GM06990 (cell line): Measurements from ENCODE around the gene RXRA.

ENCODE experiments used
- DNase-seq: peaks from one replicate; pipeline ENCODE4 v3.0.0-alpha.2; 2011; ENCODE audit not compliant: insufficient read length; ENCODE audit errors: extremely low read depth
- H3K27me3 ChIP-seq: replicated peaks from 2 replicates; pipeline ENCODE4 v1.6.0; 2011; ENCODE audit warnings: low read length; ENCODE audit not compliant: control insufficient read depth, insufficient read depth
- H3K36me3 ChIP-seq: 2 replicates; pipeline ENCODE4 v1.5.1; 2011; ENCODE audit warnings: low read length; ENCODE audit not compliant: control insufficient read depth, insufficient read depth
- H3K4me3 ChIP-seq: replicated peaks from 2 replicates; pipeline ENCODE4 v1.5.1; 2011; ENCODE audit warnings: low read depth, mild to moderate bottlenecking, control low read depth, low read length
- TF ChIP-seq, protein P1 (sequence below): IDR thresholded peaks from 2 replicates; pipeline ENCODE4 v1.5.1; 2011; ENCODE audit warnings: low read length, control low read depth, mild to moderate bottlenecking, inconsistent platforms; ENCODE audit not compliant: insufficient read depth, poor library complexity, severe bottlenecking

RXRA gene

DNA sequence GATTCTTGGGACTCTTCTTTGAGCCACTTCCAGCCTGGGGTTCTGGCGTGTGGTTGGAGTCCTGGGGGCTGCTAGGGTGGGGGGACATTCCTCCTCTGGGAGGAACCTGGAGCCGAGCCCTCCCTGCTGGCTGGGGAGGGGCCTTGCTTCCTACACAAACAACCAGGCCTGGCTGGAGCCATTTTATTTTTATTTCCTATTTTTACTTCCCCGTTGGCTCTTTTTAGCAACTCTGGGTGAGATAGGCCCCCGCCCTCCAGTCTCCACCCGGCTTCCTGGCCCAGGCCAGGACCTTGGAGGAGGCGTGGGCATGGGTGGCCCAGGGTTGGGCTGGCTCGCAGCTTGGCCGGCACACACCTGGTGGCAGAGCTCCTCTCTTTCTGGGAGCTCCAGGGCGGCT is 15.1 kb downstream of the RXRA start:
- no peaks in the 10 kb centered on the region for H3K36me3 ChIP-seq
- no peak overlapping the region for H3K4me3 ChIP-seq
- TF ChIP-seq, protein P1, sequence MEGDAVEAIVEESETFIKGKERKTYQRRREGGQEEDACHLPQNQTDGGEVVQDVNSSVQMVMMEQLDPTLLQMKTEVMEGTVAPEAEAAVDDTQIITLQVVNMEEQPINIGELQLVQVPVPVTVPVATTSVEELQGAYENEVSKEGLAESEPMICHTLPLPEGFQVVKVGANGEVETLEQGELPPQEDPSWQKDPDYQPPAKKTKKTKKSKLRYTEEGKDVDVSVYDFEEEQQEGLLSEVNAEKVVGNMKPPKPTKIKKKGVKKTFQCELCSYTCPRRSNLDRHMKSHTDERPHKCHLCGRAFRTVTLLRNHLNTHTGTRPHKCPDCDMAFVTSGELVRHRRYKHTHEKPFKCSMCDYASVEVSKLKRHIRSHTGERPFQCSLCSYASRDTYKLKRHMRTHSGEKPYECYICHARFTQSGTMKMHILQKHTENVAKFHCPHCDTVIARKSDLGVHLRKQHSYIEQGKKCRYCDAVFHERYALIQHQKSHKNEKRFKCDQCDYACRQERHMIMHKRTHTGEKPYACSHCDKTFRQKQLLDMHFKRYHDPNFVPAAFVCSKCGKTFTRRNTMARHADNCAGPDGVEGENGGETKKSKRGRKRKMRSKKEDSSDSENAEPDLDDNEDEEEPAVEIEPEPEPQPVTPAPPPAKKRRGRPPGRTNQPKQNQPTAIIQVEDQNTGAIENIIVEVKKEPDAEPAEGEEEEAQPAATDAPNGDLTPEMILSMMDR, result no peak
- DNase-seq, result no peak
- no peaks in the 10 kb centered on the region; the same call in 1 of the 2 replicates for H3K27me3 ChIP-seq

DNA sequence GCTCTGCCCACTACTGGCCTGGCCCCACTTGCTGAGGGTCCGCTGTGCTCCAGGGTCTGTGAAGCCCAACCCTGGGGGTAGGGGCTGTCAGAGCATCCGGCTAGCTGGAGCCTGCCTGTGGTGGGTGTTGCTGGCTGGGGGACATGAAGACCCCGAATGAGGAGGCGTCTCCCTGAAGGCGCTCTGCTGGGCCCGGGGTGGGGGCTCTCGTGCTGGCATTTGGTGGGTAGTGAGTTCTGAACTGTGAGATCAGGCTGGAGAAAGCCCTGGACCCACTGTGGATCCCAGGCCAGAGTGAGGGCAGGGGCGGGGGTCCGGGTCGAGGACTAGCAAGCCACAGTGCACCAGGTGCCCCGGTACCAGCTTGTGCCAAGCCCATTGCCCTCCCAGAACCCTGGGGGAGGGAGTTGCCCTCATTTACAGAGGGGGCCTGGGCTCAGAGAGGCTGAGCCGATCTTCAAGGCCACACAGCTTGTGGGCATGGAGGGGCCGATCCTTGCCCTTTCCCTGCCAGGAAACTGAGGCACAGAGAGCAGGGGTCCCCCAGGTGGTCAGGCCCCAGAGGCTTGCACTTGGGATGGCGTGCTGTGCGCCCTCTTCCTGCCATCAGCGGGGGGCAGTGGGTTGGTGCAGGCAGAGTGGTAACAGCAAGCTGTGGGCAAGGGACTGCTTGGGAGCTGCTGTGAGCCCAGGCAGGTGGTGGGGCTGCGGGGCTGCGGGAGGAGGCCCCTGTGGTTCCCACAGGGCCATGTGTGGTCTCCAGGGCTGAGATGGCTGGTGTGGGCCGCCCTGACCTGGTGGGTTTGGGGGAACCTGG is 15.9 kb downstream of the RXRA start:
- Histone ChIP-seq H3K36me3 (no peaks in the 10 kb centered on the region), H3K4me3 (no peak overlapping the region), H3K27me3 (no peaks in the 10 kb centered on the region; the same call in 1 of the 2 replicates)
- TF ChIP-seq, protein P1, result no peak
- DNase-seq, result no peak

DNA sequence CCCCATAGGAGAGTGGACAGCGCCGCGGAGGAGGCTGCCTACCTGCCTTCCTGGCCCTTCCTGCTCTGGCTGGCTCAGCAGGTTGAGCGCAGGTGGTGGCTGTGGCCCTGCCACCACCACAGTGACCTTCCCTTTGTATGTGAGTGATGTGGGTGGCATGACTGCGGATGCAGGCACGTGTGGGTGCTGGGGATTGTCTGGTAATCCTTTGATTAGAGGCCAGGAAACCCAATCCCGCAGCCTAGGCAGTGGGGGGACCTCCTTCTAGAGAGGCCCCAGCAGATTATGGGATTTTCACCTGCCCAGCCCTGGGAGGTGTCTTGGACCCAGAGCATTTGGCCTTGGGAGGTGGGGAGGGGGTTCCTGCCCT is 16.5 kb downstream of the RXRA start:
- TF ChIP-seq, protein P1, result no peak
- Histone ChIP-seq H3K4me3 (no peak overlapping the region), H3K27me3 (no peaks in the 10 kb centered on the region; the same call in 1 of the 2 replicates), H3K36me3 (no peaks in the 10 kb centered on the region)
- DNase-seq, result no peak

DNA sequence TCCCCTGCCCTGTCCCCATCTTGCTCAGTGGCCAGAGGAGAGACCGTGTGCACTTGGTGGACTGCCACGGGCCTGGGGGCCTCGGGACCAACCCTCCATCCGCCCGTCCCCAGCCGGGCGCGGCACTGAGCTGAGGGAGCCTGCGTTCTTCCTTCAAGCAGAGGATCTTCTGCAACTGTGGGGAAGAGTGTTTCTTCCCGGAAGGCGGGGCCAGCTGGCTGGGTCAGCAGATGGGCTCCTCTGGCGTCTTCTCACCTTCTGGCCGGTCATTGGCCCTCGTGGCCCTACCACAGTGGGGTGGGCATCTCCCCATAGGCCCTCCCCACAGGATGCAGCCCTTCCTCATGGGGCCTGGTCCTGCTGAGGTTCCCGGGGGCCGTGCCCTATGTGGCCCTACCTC is 17.4 kb downstream of the RXRA start:
- DNase-seq, result no peak
- Histone ChIP-seq H3K4me3 (no peak overlapping the region), H3K27me3 (peaks cover 1% of the 10 kb centered on the region), H3K36me3 (no peaks in the 10 kb centered on the region)
- TF ChIP-seq, protein P1, result no peak

DNA sequence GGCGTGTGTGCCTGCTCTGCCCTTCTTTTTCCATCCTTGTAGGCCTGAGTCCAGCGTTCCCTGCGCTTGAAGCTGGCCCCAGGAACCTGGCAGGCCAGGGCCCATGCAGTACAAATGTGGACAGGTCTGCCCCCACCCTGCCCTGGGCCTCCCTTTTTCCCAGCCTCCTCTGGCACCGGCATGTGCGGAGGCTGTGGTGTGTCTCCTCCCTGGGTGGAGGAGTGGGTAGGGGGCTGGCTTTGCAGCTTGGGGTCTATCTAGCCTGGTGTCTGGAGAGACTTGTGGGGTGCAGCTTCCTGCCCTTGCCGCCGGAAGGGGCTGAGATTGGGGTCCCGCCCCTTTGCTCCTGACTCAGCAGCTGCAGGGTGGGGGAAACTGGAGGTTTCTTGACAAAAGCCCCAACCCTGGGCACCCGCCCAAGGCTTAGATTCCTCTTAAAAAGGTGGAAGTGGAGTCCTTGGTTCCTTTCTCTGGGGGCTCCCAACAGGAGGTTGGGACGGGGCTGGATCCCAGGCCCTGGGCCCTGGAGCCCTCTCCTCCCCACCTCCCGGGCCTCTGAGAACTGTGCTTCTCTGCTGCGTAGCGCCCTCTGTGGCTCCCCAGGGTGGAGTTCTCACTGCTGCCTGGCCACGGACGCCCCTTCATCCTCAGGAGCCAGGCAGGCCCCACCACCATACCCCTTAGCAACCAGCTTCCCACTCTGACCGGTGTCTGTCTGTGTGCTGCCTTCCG is 18.0 kb downstream of the RXRA start:
- TF ChIP-seq, protein P1, result no peak
- H3K4me3 ChIP-seq, result no peak overlapping the region
- H3K27me3 ChIP-seq, result peaks cover 1% of the 10 kb centered on the region
- no peaks in the 10 kb centered on the region for H3K36me3 ChIP-seq
- no peak for DNase-seq
